Brain microvascular endothelial cell (primary cell): Measurements from ENCODE around the gene TGFBR3L.

ENCODE experiments used
- DNase-seq: peaks from one replicate; pipeline ENCODE4 v3.0.0-alpha.2; 2020
- H3K27ac ChIP-seq: fragments of 250-450 bp; sonication (Bioruptor Pico); 2 replicates; pipeline ENCODE4 v1.5.1; 2020; ENCODE audit warnings: mild to moderate bottlenecking, moderate library complexity
- H3K27me3 ChIP-seq: fragments of 250-450 bp; sonication (Bioruptor Pico); replicated peaks from 2 replicates; pipeline ENCODE4 v1.5.1; 2020; ENCODE audit warnings: mild to moderate bottlenecking
- H3K36me3 ChIP-seq: fragments of 250-450 bp; sonication (Bioruptor Pico); replicated peaks from 2 replicates; pipeline ENCODE4 v1.5.1; 2020; ENCODE audit warnings: mild to moderate bottlenecking
- H3K4me3 ChIP-seq: 2 replicates; pipeline ENCODE4 v1.5.1; 2011; ENCODE audit warnings: low read depth, mild to moderate bottlenecking, control low read depth, low read length, moderate library complexity
- in situ Hi-C: cut with HindIII; loops from 2 replicates; pipeline ENCODE4 v1.10.0; 2017; ENCODE audit warnings: low sequenced_read_pairs, low pct_ligation_motif_present
- TF ChIP-seq, protein P1 (sequence below): IDR thresholded peaks from 2 replicates; pipeline ENCODE4 v1.5.1; 2011; ENCODE audit warnings: low read depth, mild to moderate bottlenecking, moderate library complexity, low read length, control low read depth, inconsistent platforms; ENCODE audit errors: missing control alignments

The TGFBR3L gene

GRCh38 chr19:7914598-7915045 is at the start of gene TGFBR3L:
TGFBR3L (plus strand) TSS chr19:7914830.
- in situ Hi-C loops = no loop called here
- DNase-seq = no peak
- no peak within 1 kb of the TSS for H3K4me3 ChIP-seq
- peaks cover 14% of the 10 kb centered on the region for H3K27me3 ChIP-seq
- TF ChIP-seq, protein P1, sequence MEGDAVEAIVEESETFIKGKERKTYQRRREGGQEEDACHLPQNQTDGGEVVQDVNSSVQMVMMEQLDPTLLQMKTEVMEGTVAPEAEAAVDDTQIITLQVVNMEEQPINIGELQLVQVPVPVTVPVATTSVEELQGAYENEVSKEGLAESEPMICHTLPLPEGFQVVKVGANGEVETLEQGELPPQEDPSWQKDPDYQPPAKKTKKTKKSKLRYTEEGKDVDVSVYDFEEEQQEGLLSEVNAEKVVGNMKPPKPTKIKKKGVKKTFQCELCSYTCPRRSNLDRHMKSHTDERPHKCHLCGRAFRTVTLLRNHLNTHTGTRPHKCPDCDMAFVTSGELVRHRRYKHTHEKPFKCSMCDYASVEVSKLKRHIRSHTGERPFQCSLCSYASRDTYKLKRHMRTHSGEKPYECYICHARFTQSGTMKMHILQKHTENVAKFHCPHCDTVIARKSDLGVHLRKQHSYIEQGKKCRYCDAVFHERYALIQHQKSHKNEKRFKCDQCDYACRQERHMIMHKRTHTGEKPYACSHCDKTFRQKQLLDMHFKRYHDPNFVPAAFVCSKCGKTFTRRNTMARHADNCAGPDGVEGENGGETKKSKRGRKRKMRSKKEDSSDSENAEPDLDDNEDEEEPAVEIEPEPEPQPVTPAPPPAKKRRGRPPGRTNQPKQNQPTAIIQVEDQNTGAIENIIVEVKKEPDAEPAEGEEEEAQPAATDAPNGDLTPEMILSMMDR = no peak
- no peak within 1 kb of the TSS for H3K27ac ChIP-seq
- peaks cover 24% of the 10 kb centered on the region for H3K36me3 ChIP-seq

DNA sequence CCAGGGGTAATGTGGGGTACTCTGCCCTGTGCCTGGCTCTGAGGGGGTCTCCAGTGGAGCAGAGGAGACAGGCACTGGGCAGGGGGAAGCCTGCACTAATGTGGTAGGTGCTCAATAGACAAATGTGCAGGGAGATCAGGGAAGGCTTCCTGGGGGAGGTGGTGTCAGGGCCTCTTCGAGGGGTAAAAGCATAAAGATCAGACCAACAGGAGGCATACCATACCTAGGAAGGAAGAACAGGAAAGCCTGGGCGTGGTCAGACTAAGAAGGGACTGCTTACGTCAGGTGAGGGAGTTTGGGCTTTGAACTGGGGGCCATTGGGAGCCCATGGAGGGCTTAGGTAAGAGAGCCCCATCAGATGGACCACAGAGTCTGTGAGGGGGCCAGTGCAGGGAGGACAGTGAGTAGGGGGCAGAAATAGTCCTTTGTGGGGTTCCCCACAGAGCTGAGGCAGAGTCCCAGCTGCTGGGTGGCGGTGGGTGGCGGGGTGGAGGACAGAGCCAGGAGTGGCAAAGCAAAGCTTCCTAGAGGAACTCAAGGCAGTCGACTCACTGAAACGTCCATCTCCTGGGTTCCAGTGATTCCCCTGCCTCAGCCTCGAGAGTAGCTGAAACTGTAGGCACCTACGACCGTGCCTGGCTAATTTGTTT is 49.2 kb upstream of the TGFBR3L start:
- no peak overlapping the region for H3K4me3 ChIP-seq
- TF ChIP-seq, protein P1 = no peak
- no peak for DNase-seq
- H3K27me3 ChIP-seq = no peaks in the 10 kb centered on the region
- H3K27ac ChIP-seq = no peak overlapping the region
- in situ Hi-C loops = no loop called here
- no peaks in the 10 kb centered on the region for H3K36me3 ChIP-seq

GRCh38 chr19:7866399-7867091 is 48.1 kb upstream of the TGFBR3L start:
- DNase-seq = no peak
- Histone ChIP-seq H3K36me3 (no peaks in the 10 kb centered on the region), H3K27ac (no peak overlapping the region), H3K4me3 (no peak overlapping the region), H3K27me3 (no peaks in the 10 kb centered on the region)
- in situ Hi-C loops = no loop called here
- TF ChIP-seq, protein P1 = no peak

- H3K36me3 ChIP-seq = no peaks in the 10 kb centered on the region
- no peak overlapping the region for H3K4me3 ChIP-seq
- DNase-seq = no peak
- TF ChIP-seq, protein P1 = no peak
- no peak overlapping the region for H3K27ac ChIP-seq
- in situ Hi-C loops = no loop called here
- no peaks in the 10 kb centered on the region for H3K27me3 ChIP-seq
Observed at GRCh38 chr19:7867092-7867844, 47.4 kb upstream of the TGFBR3L start.

DNA sequence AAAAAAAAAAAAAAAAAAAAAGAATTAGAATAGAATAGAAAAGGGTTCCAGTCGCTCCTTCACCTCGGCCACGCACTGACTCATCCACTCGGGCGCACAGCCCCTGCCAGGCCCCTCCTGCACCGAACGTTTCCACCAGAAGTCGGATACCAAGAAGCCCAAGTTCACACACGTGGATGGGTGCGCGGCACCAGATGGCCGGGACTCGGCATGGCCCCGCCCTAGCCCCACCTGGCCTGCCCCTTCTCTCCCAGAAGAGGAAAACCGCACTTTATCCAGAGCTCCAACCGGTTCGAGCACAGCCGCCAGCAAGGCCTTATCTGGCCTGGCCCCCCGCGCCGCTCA is 46.3 kb upstream of the TGFBR3L start:
- DNase-seq = no peak
- Histone ChIP-seq H3K36me3 (no peaks in the 10 kb centered on the region), H3K27ac (no peak overlapping the region), H3K4me3 (no peak overlapping the region), H3K27me3 (peaks cover 6% of the 10 kb centered on the region)
- TF ChIP-seq, protein P1 = no peak
- in situ Hi-C loops = no loop called here
